ENCODE data around the gene GRM8.

Gene GRM8

GRCh38 chr7:126449611-126450268 is 803.0 kb downstream of the GRM8 start:
- H3K4me1 ChIP-seq (ENCODE audit: control insufficient read depth, insufficient read depth, low read length), result no peaks in the 10 kb centered on the region
- ChIA-PET POLR2A (no interaction called here), CTCF (no interaction called here)
- no peak overlapping the region for H3K27ac ChIP-seq (ENCODE audit: extremely low read depth, low read depth, low read length)
- no peak for TF ChIP-seq REST (tag by site-specific recombination; IDR thresholded peaks at IDR 0.05)
- H3K9me3 ChIP-seq (ENCODE audit: control insufficient read depth, insufficient read depth, low read depth, low read length), result no peaks in the 10 kb centered on the region
- no peaks in the 10 kb centered on the region for H3K36me3 ChIP-seq (ENCODE audit: control insufficient read depth in 2 of 2, insufficient read depth in 1 of 2, low read length in 2 of 2)
- no peak overlapping the region for H3K4me3 ChIP-seq (ENCODE audit: low read depth, low read length)

- Histone ChIP-seq H3K27ac (ENCODE audit: extremely low read depth, low read depth, low read length) (no peak overlapping the region), H3K9me3 (ENCODE audit: control insufficient read depth, insufficient read depth, low read depth, low read length) (no peaks in the 10 kb centered on the region), H3K36me3 (ENCODE audit: control insufficient read depth in 2 of 2, insufficient read depth in 1 of 2, low read length in 2 of 2) (no peaks in the 10 kb centered on the region), H3K4me1 (ENCODE audit: control insufficient read depth, insufficient read depth, low read length) (no peaks in the 10 kb centered on the region), H3K4me3 (ENCODE audit: low read depth, low read length) (no peak overlapping the region)
- TF ChIP-seq ZNF155 (tag by site-specific recombination; IDR thresholded peaks at IDR 0.05) (no peak), ZNF138 (tag by site-specific recombination; IDR thresholded peaks at IDR 0.05; ENCODE audit: borderline replicate concordance) (no peak), ZNF174 (tag by site-specific recombination; IDR thresholded peaks at IDR 0.05) (no peak), ZBTB48 (tag by site-specific recombination; IDR thresholded peaks at IDR 0.05) (no peak), KLF8 (tag by site-specific recombination; IDR thresholded peaks at IDR 0.05) (no peak), OVOL3 (tag by site-specific recombination; IDR thresholded peaks at IDR 0.05) (no peak), GLIS2 (tag by site-specific recombination; IDR thresholded peaks at IDR 0.05) (no peak), ZNF114 (tag by site-specific recombination; IDR thresholded peaks at IDR 0.05) (no peak)
- ChIA-PET CTCF (interaction anchor here (1.0 kb wide), 1 partner anchor 10 kb away, joined by 3 read pairs; no protein-coding TSS in a partner anchor), POLR2A (no interaction called here)
These were observed 804.8 kb downstream of the GRM8 start for GRCh38 chr7:126447984-126448383.

- Histone ChIP-seq H3K27ac (ENCODE audit: extremely low read depth, low read depth, low read length) (no peak overlapping the region), H3K36me3 (ENCODE audit: control insufficient read depth in 2 of 2, insufficient read depth in 1 of 2, low read length in 2 of 2) (no peaks in the 10 kb centered on the region), H3K9me3 (ENCODE audit: control insufficient read depth, insufficient read depth, low read depth, low read length) (no peaks in the 10 kb centered on the region), H3K4me3 (ENCODE audit: low read depth, low read length) (no peak overlapping the region), H3K4me1 (ENCODE audit: control insufficient read depth, insufficient read depth, low read length) (peaks cover 7% of the 10 kb centered on the region; the same call in 1 of the 2 replicates)
- ChIA-PET POLR2A (no interaction called here), CTCF (no interaction called here)
- TF ChIP-seq ZNF184 (tag by site-specific recombination; IDR thresholded peaks at IDR 0.05) (no peak), ZNF391 (tag by site-specific recombination; IDR thresholded peaks at IDR 0.05; ENCODE audit: borderline replicate concordance, low read depth) (no peak), ZNF37A (tag by site-specific recombination; IDR thresholded peaks at IDR 0.05) (no peak), YY2 (tag by site-specific recombination; IDR thresholded peaks at IDR 0.05) (no peak), ZNF692 (tag by site-specific recombination; IDR thresholded peaks at IDR 0.05) (no peak)
These were observed 806.8 kb downstream of the GRM8 start for GRCh38 chr7:126445991-126446390.

- no peaks in the 10 kb centered on the region for H3K36me3 ChIP-seq (ENCODE audit: control insufficient read depth in 2 of 2, insufficient read depth in 1 of 2, low read length in 2 of 2)
- H3K27ac ChIP-seq (ENCODE audit: extremely low read depth, low read depth, low read length), result no peak overlapping the region
- no peaks in the 10 kb centered on the region for H3K9me3 ChIP-seq (ENCODE audit: control insufficient read depth, insufficient read depth, low read depth, low read length)
- ChIA-PET CTCF (interaction anchor here (0.7 kb wide), 1 partner anchor 164 kb away, joined by 3 read pairs; no protein-coding TSS in a partner anchor), POLR2A (no interaction called here)
- no peak overlapping the region for H3K4me3 ChIP-seq (ENCODE audit: low read depth, low read length)
- H3K4me1 ChIP-seq (ENCODE audit: control insufficient read depth, insufficient read depth, low read length), result peaks cover 7% of the 10 kb centered on the region; the same call in 1 of the 2 replicates
- TF ChIP-seq ZNF513 (tag by site-specific recombination; IDR thresholded peaks at IDR 0.05) (no peak), CTCF (tag by site-specific recombination; IDR thresholded peaks at IDR 0.05) (no peak), ZNF221 (tag by site-specific recombination; IDR thresholded peaks at IDR 0.05; ENCODE audit: borderline replicate concordance) (no peak), OVOL3 (tag by site-specific recombination; IDR thresholded peaks at IDR 0.05) (no peak), ELK4 (IDR thresholded peaks at IDR 0.05; ENCODE audit: borderline replicate concordance, low read depth, low read length) (no peak), SCRT1 (tag by site-specific recombination; IDR thresholded peaks at IDR 0.05; ENCODE audit: borderline replicate concordance) (no peak)
These were observed 808.8 kb downstream of the GRM8 start for GRCh38 chr7:126443951-126444350.
